ENCODE results near the gene ZNF526. TPM values are rescaled to one million over a fixed set of nuclear protein-coding genes. Genes with fewer than 3 reads are reported as not detected.
A peak's percentile ranks its signal among the peaks of the same experiment; 100 is the strongest.

The ZNF526 gene
- total RNA-seq, 1 experiment from 2014 or later = 5.1 TPM

GRCh38 chr19:42216653-42217519, 3.2 kb upstream of the ZNF526 start:
- Histone ChIP-seq H3K4me1 (ENCODE audit: insufficient read depth, low read length) (peaks cover 27% of the 10 kb centered on the region), H3F3A (ENCODE audit: low read length, unreplicated experiment) (no peaks in the 10 kb centered on the region), H3K27ac (ENCODE audit: low read length) (peak overlapping the region; percentile 47), H3K4me3 (ENCODE audit: low read length) (peak overlapping the region; percentile 97), H3K9me3 (ENCODE audit: low read length) (no peaks in the 10 kb centered on the region), H3K27me3 (ENCODE audit: low read length) (no peaks in the 10 kb centered on the region), H3K79me2 (ENCODE audit: low read length) (peaks cover 77% of the 10 kb centered on the region), H3K36me3 (ENCODE audit: low read depth, low read length) (peaks cover 10% of the 10 kb centered on the region; the same call in 1 of the 2 replicates), H2AFZ (ENCODE audit: low read length) (peak overlapping the region; percentile 61; the same call in 1 of the 2 replicates), H4K20me1 (ENCODE audit: low read length) (peaks cover 13% of the 10 kb centered on the region), H3K9ac (ENCODE audit: low read length) (peak overlapping the region; percentile 79), H3K9me2 (replicated peaks; ENCODE audit: low read length) (no peaks in the 10 kb centered on the region), H3K4me2 (ENCODE audit: low read length) (peak overlapping the region; percentile 99)
- peak; percentile 8 for ATAC-seq
- BruUV-seq (replicated peaks) = no TSS peak
- peak; percentile 15 for DNase-seq
- TF ChIP-seq EZH2phosphoT487 (IDR thresholded peaks at IDR 0.05; ENCODE audit: borderline replicate concordance, low read length) (peak; percentile 75), EZH2 (IDR thresholded peaks at IDR 0.05; ENCODE audit: low read length, unreplicated experiment) (no peak)
- TF ChIP-seq, protein P1, sequence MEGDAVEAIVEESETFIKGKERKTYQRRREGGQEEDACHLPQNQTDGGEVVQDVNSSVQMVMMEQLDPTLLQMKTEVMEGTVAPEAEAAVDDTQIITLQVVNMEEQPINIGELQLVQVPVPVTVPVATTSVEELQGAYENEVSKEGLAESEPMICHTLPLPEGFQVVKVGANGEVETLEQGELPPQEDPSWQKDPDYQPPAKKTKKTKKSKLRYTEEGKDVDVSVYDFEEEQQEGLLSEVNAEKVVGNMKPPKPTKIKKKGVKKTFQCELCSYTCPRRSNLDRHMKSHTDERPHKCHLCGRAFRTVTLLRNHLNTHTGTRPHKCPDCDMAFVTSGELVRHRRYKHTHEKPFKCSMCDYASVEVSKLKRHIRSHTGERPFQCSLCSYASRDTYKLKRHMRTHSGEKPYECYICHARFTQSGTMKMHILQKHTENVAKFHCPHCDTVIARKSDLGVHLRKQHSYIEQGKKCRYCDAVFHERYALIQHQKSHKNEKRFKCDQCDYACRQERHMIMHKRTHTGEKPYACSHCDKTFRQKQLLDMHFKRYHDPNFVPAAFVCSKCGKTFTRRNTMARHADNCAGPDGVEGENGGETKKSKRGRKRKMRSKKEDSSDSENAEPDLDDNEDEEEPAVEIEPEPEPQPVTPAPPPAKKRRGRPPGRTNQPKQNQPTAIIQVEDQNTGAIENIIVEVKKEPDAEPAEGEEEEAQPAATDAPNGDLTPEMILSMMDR (conservative IDR thresholded peaks at IDR 0.05; ENCODE audit: low read depth, low read length) = no peak
- ChIA-PET POLR2A (ENCODE audit: unreplicated experiment) (interaction anchor here (0.6 kb wide), 1 partner anchor 892 kb away, joined by 17 read pairs; no protein-coding TSS in a partner anchor), CTCF (no interaction called here)
- intact Hi-C loops (cut with micrococcal nuclease) = loop anchor here (2.0 kb wide), 1 partner anchor 26 kb away; the partner anchor contains the start of gene GSK3A

DNA sequence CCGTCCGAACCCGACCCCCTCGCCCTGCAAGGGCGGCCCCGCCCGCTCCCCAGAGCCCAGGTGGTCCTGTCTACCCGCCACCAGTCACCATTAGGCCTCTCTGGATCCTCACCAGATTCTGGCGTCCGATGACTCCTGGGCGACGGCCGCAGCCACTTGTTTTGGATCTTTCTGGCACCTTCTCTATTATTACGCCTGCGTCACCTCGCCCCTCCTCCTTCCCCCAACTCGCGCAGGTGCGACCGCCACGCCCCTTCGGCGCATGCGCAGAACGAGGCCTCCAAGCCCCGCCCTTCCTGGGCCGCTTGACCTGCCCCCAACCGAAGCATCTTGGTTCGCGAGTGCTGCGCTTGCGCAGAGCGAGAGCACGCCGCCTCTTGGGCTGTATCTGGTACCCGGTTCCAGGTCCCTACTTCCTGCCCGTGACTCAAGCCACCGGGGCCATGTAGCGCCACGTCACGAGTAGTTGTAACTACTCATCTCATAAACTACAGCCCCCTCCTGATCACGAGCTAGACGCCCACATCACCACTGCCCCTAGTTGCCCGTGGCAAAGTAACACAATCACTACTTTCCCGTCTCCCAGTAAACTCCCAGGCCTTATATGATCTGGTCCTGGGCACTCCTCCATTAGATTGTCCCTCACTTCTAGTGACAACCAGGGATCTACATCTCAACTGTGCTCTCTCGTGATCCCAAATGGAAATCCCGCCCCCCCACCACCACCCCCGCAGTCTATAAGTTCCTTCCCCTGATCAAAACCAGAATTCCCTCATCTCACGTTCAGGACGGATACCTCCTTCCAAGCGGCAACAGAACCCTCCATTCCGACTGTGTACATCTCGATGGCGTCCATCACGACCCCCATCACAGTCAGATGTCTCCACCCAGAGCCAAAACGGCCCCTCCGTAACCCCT, 2.3 kb upstream of the ZNF526 start, which contains the start of gene DEDD2:
DEDD2 (minus strand) TSS at position 158 of the 918 bp plus-strand sequence. CDS start 670 bp downstream, outside the sequence.
- DNase-seq = peak; percentile 96
- TF ChIP-seq, protein P1 (conservative IDR thresholded peaks at IDR 0.05; ENCODE audit: low read depth, low read length) = no peak
- TF ChIP-seq EZH2 (IDR thresholded peaks at IDR 0.05; ENCODE audit: low read length, unreplicated experiment) (no peak), EZH2phosphoT487 (IDR thresholded peaks at IDR 0.05; ENCODE audit: borderline replicate concordance, low read length) (no peak)
- peaks cover 10% of the 10 kb centered on the region; the same call in 1 of the 2 replicates for H3K36me3 ChIP-seq (ENCODE audit: low read depth, low read length)
- peak within 1 kb of the TSS; percentile 97 for H3K4me3 ChIP-seq (ENCODE audit: low read length)
- peak; percentile 72 for ATAC-seq
- CTCF ChIA-PET = no interaction called here
- H3K79me2 ChIP-seq (ENCODE audit: low read length) = peaks cover 78% of the 10 kb centered on the region
- peaks cover 13% of the 10 kb centered on the region for H4K20me1 ChIP-seq (ENCODE audit: low read length)
- no peaks in the 10 kb centered on the region for H3K9me3 ChIP-seq (ENCODE audit: low read length)
- BruUV-seq (replicated peaks) = TSS peak; percentile 16
- no peaks in the 10 kb centered on the region for H3F3A ChIP-seq (ENCODE audit: low read length, unreplicated experiment)
- intact Hi-C loops (cut with micrococcal nuclease) = loop anchor here (2.0 kb wide), 1 partner anchor 25 kb away; the partner anchor contains the start of gene GSK3A
- POLR2A ChIA-PET (ENCODE audit: unreplicated experiment) = interaction anchor here (0.5 kb wide), 1 partner anchor 25 kb away, joined by 4 read pairs; the partner anchor contains the start of gene GSK3A
- peak within 1 kb of the TSS; percentile 61 for H2AFZ ChIP-seq (ENCODE audit: low read length)
- peak within 1 kb of the TSS; percentile 87 for H3K27ac ChIP-seq (ENCODE audit: low read length)
- H3K9me2 ChIP-seq (replicated peaks; ENCODE audit: low read length) = no peaks in the 10 kb centered on the region
- peak within 1 kb of the TSS; percentile 79 for H3K9ac ChIP-seq (ENCODE audit: low read length)
- H3K4me2 ChIP-seq (ENCODE audit: low read length) = peak within 1 kb of the TSS; percentile 99
- peaks cover 27% of the 10 kb centered on the region for H3K4me1 ChIP-seq (ENCODE audit: insufficient read depth, low read length)
- no peaks in the 10 kb centered on the region for H3K27me3 ChIP-seq (ENCODE audit: low read length)
